Brain microvascular endothelial cell (primary cell): ENCODE measurements around the gene SMIM43.

Experiments
- DNase-seq: peaks from one replicate; pipeline ENCODE4 v3.0.0-alpha.2; 2020
- H3K27ac ChIP-seq: fragments of 250-450 bp; sonication (Bioruptor Pico); 2 replicates; pipeline ENCODE4 v1.5.1; 2020; ENCODE audit warnings: mild to moderate bottlenecking, moderate library complexity
- H3K27me3 ChIP-seq: fragments of 250-450 bp; sonication (Bioruptor Pico); replicated peaks from 2 replicates; pipeline ENCODE4 v1.5.1; 2020; ENCODE audit warnings: mild to moderate bottlenecking
- H3K36me3 ChIP-seq: fragments of 250-450 bp; sonication (Bioruptor Pico); replicated peaks from 2 replicates; pipeline ENCODE4 v1.5.1; 2020; ENCODE audit warnings: mild to moderate bottlenecking
- H3K4me3 ChIP-seq: 2 replicates; pipeline ENCODE4 v1.5.1; 2011; ENCODE audit warnings: low read depth, mild to moderate bottlenecking, control low read depth, low read length, moderate library complexity
- CTCF ChIP-seq: IDR thresholded peaks from 2 replicates; pipeline ENCODE4 v1.5.1; 2011; ENCODE audit warnings: low read depth, mild to moderate bottlenecking, moderate library complexity, low read length, control low read depth, inconsistent platforms; ENCODE audit errors: missing control alignments
- in situ Hi-C: cut with HindIII; loops from 2 replicates; pipeline ENCODE4 v1.10.0; 2017; ENCODE audit warnings: low sequenced_read_pairs, low pct_ligation_motif_present

SMIM43 gene

GRCh38 chr4:121800961-121801714 lies 36.2 kb upstream of the SMIM43 start, which contains the start of gene EXOSC9:
Gene EXOSC9, plus strand, starts transcription at chr4:121801323. Its CDS starts 102 bp downstream, at chr4:121801425.
- in situ Hi-C loops = no loop called here
- peak; percentile 91 for DNase-seq
- TF ChIP-seq CTCF = no peak
- H3K4me3 ChIP-seq = peak within 1 kb of the TSS; percentile 100
- H3K36me3 ChIP-seq = peaks cover 14% of the 10 kb centered on the region
- H3K27me3 ChIP-seq = no peaks in the 10 kb centered on the region
- H3K27ac ChIP-seq = peak within 1 kb of the TSS; percentile 64

GRCh38 chr4:121800638-121800960 lies 35.6 kb upstream of the SMIM43 start:
- Histone ChIP-seq H3K27me3 (no peaks in the 10 kb centered on the region), H3K36me3 (peaks cover 14% of the 10 kb centered on the region), H3K27ac (peak overlapping the region; percentile 64), H3K4me3 (peak overlapping the region; percentile 100)
- no peak for TF ChIP-seq CTCF
- DNase-seq = no peak
- in situ Hi-C loops = no loop called here

- TF ChIP-seq CTCF = no peak
- DNase-seq = no peak
- in situ Hi-C loops = no loop called here
- H3K36me3 ChIP-seq = peaks cover 11% of the 10 kb centered on the region
- no peaks in the 10 kb centered on the region for H3K27me3 ChIP-seq
- H3K4me3 ChIP-seq = no peak overlapping the region
- H3K27ac ChIP-seq = no peak overlapping the region
Observed at GRCh38 chr4:121799867-121800501, 35.0 kb upstream of the SMIM43 start.

GRCh38 chr4:121799208-121799823 lies 34.4 kb upstream of the SMIM43 start:
- peaks cover 7% of the 10 kb centered on the region for H3K36me3 ChIP-seq
- no peaks in the 10 kb centered on the region for H3K27me3 ChIP-seq
- H3K4me3 ChIP-seq = no peak overlapping the region
- no peak for DNase-seq
- no peak overlapping the region for H3K27ac ChIP-seq
- no peak for TF ChIP-seq CTCF
- in situ Hi-C loops = no loop called here

- no peak for DNase-seq
- H3K36me3 ChIP-seq = no peaks in the 10 kb centered on the region
- no peak for TF ChIP-seq CTCF
- in situ Hi-C loops = no loop called here
- no peaks in the 10 kb centered on the region for H3K27me3 ChIP-seq
- H3K27ac ChIP-seq = no peak overlapping the region
- no peak overlapping the region for H3K4me3 ChIP-seq
Observed at GRCh38 chr4:121796283-121796682, 31.3 kb upstream of the SMIM43 start.
